ENCODE data around the gene S100A13. TPM values are rescaled to one million over a fixed set of nuclear protein-coding genes. Genes with fewer than 3 reads are reported as not detected.
"Not testable (repeated sequence)": the region's sequence is repeated elsewhere in the genome, so short reads cannot be mapped to it uniquely, and the experiment has no call there.

S100A13 gene
- total and polyA plus RNA-seq, 2 experiments from 2014 or later = 101 to 250 TPM

GRCh38 chr1:153646672-153647345 lies 19.5 kb upstream of the S100A13 start:
- Histone ChIP-seq H3K4me1 (ENCODE audit: low read depth) (no peaks in the 10 kb centered on the region), H3K9me3 (ENCODE audit: low read depth) (no peaks in the 10 kb centered on the region), H3K27me3 (no peaks in the 10 kb centered on the region), H3K36me3 (peaks cover 40% of the 10 kb centered on the region), H3K4me3 (no peak overlapping the region), H3K27ac (peak overlapping the region; percentile 77)
- no peak for DNase-seq (ENCODE audit: low read depth in 1 of 2, low spot score in 1 of 2)
- no peak for TF ChIP-seq CTCF (IDR thresholded peaks at IDR 0.05; ENCODE audit: low read depth, low read length)

- no peak for TF ChIP-seq CTCF (IDR thresholded peaks at IDR 0.05; ENCODE audit: low read depth, low read length)
- peaks cover 68% of the 10 kb centered on the region for H3K36me3 ChIP-seq
- H3K27me3 ChIP-seq = no peaks in the 10 kb centered on the region
- H3K4me1 ChIP-seq (ENCODE audit: low read depth) = no peaks in the 10 kb centered on the region
- H3K27ac ChIP-seq = peak overlapping the region; percentile 49
- H3K4me3 ChIP-seq = no peak overlapping the region
- no peaks in the 10 kb centered on the region for H3K9me3 ChIP-seq (ENCODE audit: low read depth)
- no peak for DNase-seq (ENCODE audit: low read depth in 1 of 2, low spot score in 1 of 2)
These were observed 16.5 kb upstream of the S100A13 start for GRCh38 chr1:153643816-153644215.

GRCh38 chr1:153643100-153643499 lies 15.8 kb upstream of the S100A13 start:
- H3K27ac ChIP-seq = peak overlapping the region; percentile 2
- no peaks in the 10 kb centered on the region for H3K4me1 ChIP-seq (ENCODE audit: low read depth)
- no peak overlapping the region for H3K4me3 ChIP-seq
- no peaks in the 10 kb centered on the region for H3K27me3 ChIP-seq
- H3K9me3 ChIP-seq (ENCODE audit: low read depth) = no peaks in the 10 kb centered on the region
- peaks cover 74% of the 10 kb centered on the region for H3K36me3 ChIP-seq
- no peak for DNase-seq (ENCODE audit: low read depth in 1 of 2, low spot score in 1 of 2)
- TF ChIP-seq CTCF (IDR thresholded peaks at IDR 0.05; ENCODE audit: low read depth, low read length) = no peak

GRCh38 chr1:153642161-153642560 lies 14.9 kb upstream of the S100A13 start:
- TF ChIP-seq CTCF (IDR thresholded peaks at IDR 0.05; ENCODE audit: low read depth, low read length) = no peak
- no peaks in the 10 kb centered on the region for H3K4me1 ChIP-seq (ENCODE audit: low read depth)
- H3K36me3 ChIP-seq = peaks cover 79% of the 10 kb centered on the region
- peak overlapping the region; percentile 2 for H3K27ac ChIP-seq
- no peaks in the 10 kb centered on the region for H3K9me3 ChIP-seq (ENCODE audit: low read depth)
- H3K4me3 ChIP-seq = no peak overlapping the region
- no peaks in the 10 kb centered on the region for H3K27me3 ChIP-seq
- no peak for DNase-seq (ENCODE audit: low read depth in 1 of 2, low spot score in 1 of 2)

- no peaks in the 10 kb centered on the region for H3K27me3 ChIP-seq
- no peak overlapping the region for H3K27ac ChIP-seq
- no peaks in the 10 kb centered on the region for H3K9me3 ChIP-seq (ENCODE audit: low read depth)
- DNase-seq (ENCODE audit: low read depth in 1 of 2, low spot score in 1 of 2) = no peak
- peaks cover 89% of the 10 kb centered on the region for H3K36me3 ChIP-seq
- no peak overlapping the region for H3K4me3 ChIP-seq
- TF ChIP-seq CTCF (IDR thresholded peaks at IDR 0.05; ENCODE audit: low read depth, low read length) = no peak
- H3K4me1 ChIP-seq (ENCODE audit: low read depth) = peaks cover 8% of the 10 kb centered on the region
These were observed 13.6 kb upstream of the S100A13 start for GRCh38 chr1:153640861-153641260.

- H3K27me3 ChIP-seq; DNase-seq (ENCODE audit: low read depth in 1 of 2, low spot score in 1 of 2): not testable (repeated sequence)
- H3K36me3 ChIP-seq = peaks cover 82% of the 10 kb centered on the region
These were observed 12.9 kb upstream of the S100A13 start for GRCh38 chr1:153640213-153640612.

More at GRCh38 chr1:153640213-153640612, 12.9 kb upstream of the S100A13 start:
- H3K4me1 ChIP-seq (ENCODE audit: low read depth) = peaks cover 14% of the 10 kb centered on the region
- not testable (repeated sequence) for H3K27ac ChIP-seq; H3K4me3 ChIP-seq; H3K9me3 ChIP-seq (ENCODE audit: low read depth)
